GM13976 (cell line): ENCODE data around the gene GRK3.

Source experiments
- DNase-seq: peaks from one replicate; pipeline ENCODE4 v3.0.0; 2012; ENCODE audit warnings: low spot score
- CTCF ChIP-seq: IDR thresholded peaks from 2 replicates; pipeline ENCODE4 v1.5.1; 2012; ENCODE audit warnings: borderline replicate concordance, mild to moderate bottlenecking; ENCODE audit not compliant: insufficient read depth; ENCODE audit errors: extremely low read depth, missing control alignments, control extremely low read depth
- in situ Hi-C: fragments of 300-500 bp; cut with MboI; formaldehyde crosslinking; loops from one replicate; pipeline ENCODE4 v1.12.0; 2022; ENCODE audit warnings: low sequenced_read_pairs, mixed read lengths, inconsistent platforms; ENCODE audit not compliant: unreplicated experiment

GRK3 gene

GRCh38 chr22:25760294-25760693 lies 195.8 kb downstream of the GRK3 start:
- TF ChIP-seq CTCF = no peak
- in situ Hi-C loops = no loop called here
- no peak for DNase-seq

- TF ChIP-seq CTCF = no peak
- DNase-seq = no peak
- in situ Hi-C loops = no loop called here
Measured at GRCh38 chr22:25760848-25761595, 196.5 kb downstream of the GRK3 start.

GRCh38 chr22:25762147-25762546 lies 197.7 kb downstream of the GRK3 start:
- no peak for DNase-seq

GRCh38 chr22:25763239-25763777 lies 198.8 kb downstream of the GRK3 start:
- TF ChIP-seq CTCF = no peak
- in situ Hi-C loops = no loop called here
- no peak for DNase-seq

More at GRCh38 chr22:25762147-25762546, 197.7 kb downstream of the GRK3 start:
- in situ Hi-C loops = no loop called here
- no peak for TF ChIP-seq CTCF

- DNase-seq = no peak
- TF ChIP-seq CTCF = no peak
- in situ Hi-C loops = no loop called here
Measured at GRCh38 chr22:25764270-25765015, 200.0 kb downstream of the GRK3 start.

- no peak for TF ChIP-seq CTCF
- in situ Hi-C loops = no loop called here
- no peak for DNase-seq
Measured at GRCh38 chr22:25765016-25765367, 200.5 kb downstream of the GRK3 start.
